Jurkat, Clone E6-1 (cell line): Measurements from ENCODE around the gene ELAC2.
A peak's percentile ranks its signal among the peaks of the same experiment; 100 is the strongest.

ENCODE experiments used
- DNase-seq: peaks from one replicate; pipeline ENCODE4 v3.0.0-alpha.2; 2011; ENCODE audit warnings: low read depth, low spot score
- H3K4me3 ChIP-seq: 2 replicates; pipeline ENCODE4 v1.5.1; 2011; ENCODE audit warnings: mild to moderate bottlenecking, low read length, control low read depth, moderate library complexity

Gene ELAC2

GRCh38 chr17:13024526-13025257 is 6.9 kb upstream of the ELAC2 start:
- DNase-seq, result peak; percentile 41
- peak overlapping the region; percentile 24 for H3K4me3 ChIP-seq

- no peak for DNase-seq
- H3K4me3 ChIP-seq, result peak overlapping the region; percentile 9; the same call in 1 of the 2 replicates
Observed at GRCh38 chr17:13024016-13024415, 6.2 kb upstream of the ELAC2 start.

- DNase-seq, result no peak
- peak overlapping the region; percentile 93 for H3K4me3 ChIP-seq
Observed at GRCh38 chr17:13016881-13017654, 759 bp downstream of the ELAC2 start.

GRCh38 chr17:13014801-13015200 is 3.0 kb downstream of the ELAC2 start:
- DNase-seq, result no peak

GRCh38 chr17:13010959-13011358 is 6.9 kb downstream of the ELAC2 start:
- DNase-seq, result no peak
- H3K4me3 ChIP-seq, result no peak overlapping the region

More at GRCh38 chr17:13014801-13015200, 3.0 kb downstream of the ELAC2 start:
- H3K4me3 ChIP-seq, result no peak overlapping the region

GRCh38 chr17:13008461-13008860 is 9.4 kb downstream of the ELAC2 start:
- no peak for DNase-seq
- no peak overlapping the region for H3K4me3 ChIP-seq

- H3K4me3 ChIP-seq, result no peak overlapping the region
- no peak for DNase-seq
Observed at GRCh38 chr17:13005530-13005929, 12.3 kb downstream of the ELAC2 start.

GRCh38 chr17:13004336-13004735 is 13.5 kb downstream of the ELAC2 start:
- no peak for DNase-seq
- H3K4me3 ChIP-seq, result no peak overlapping the region

- DNase-seq, result no peak
- H3K4me3 ChIP-seq, result no peak overlapping the region
Observed at GRCh38 chr17:13003927-13004326, 13.9 kb downstream of the ELAC2 start.

GRCh38 chr17:13003454-13003851 is 14.4 kb downstream of the ELAC2 start:
- no peak overlapping the region for H3K4me3 ChIP-seq
- DNase-seq, result no peak

GRCh38 chr17:13002761-13003453 is 14.9 kb downstream of the ELAC2 start:
- H3K4me3 ChIP-seq, result no peak overlapping the region
- DNase-seq, result peak; percentile 17

GRCh38 chr17:13001991-13002615 is 15.7 kb downstream of the ELAC2 start:
- DNase-seq, result no peak
- H3K4me3 ChIP-seq, result no peak overlapping the region

- H3K4me3 ChIP-seq, result no peak overlapping the region
- no peak for DNase-seq
Observed at GRCh38 chr17:13000561-13000960, 17.3 kb downstream of the ELAC2 start.

- H3K4me3 ChIP-seq, result no peak overlapping the region
- no peak for DNase-seq
Observed at GRCh38 chr17:12998874-12999273, 19.0 kb downstream of the ELAC2 start.

GRCh38 chr17:12998461-12998860 is 19.4 kb downstream of the ELAC2 start:
- no peak for DNase-seq
- H3K4me3 ChIP-seq, result no peak overlapping the region

- no peak for DNase-seq
- H3K4me3 ChIP-seq, result no peak overlapping the region
Observed at GRCh38 chr17:12996941-12997340, 20.9 kb downstream of the ELAC2 start.

- no peak overlapping the region for H3K4me3 ChIP-seq
- no peak for DNase-seq
Observed at GRCh38 chr17:12996357-12996756, 21.5 kb downstream of the ELAC2 start.

GRCh38 chr17:12995896-12996295 is 21.9 kb downstream of the ELAC2 start:
- DNase-seq, result no peak

GRCh38 chr17:12995106-12995895 is 22.5 kb downstream of the ELAC2 start:
- no peak overlapping the region for H3K4me3 ChIP-seq
- DNase-seq, result no peak

More at GRCh38 chr17:12995896-12996295, 21.9 kb downstream of the ELAC2 start:
- no peak overlapping the region for H3K4me3 ChIP-seq
